ENCODE measurements around the gene TEX26. TPM values are rescaled to one million over a fixed set of nuclear protein-coding genes. Genes with fewer than 3 reads are reported as not detected.

TEX26 gene
- total and polyA plus RNA-seq, 2 of the 4 experiments (the other 2 are of a cell fraction), result not detected

DNA sequence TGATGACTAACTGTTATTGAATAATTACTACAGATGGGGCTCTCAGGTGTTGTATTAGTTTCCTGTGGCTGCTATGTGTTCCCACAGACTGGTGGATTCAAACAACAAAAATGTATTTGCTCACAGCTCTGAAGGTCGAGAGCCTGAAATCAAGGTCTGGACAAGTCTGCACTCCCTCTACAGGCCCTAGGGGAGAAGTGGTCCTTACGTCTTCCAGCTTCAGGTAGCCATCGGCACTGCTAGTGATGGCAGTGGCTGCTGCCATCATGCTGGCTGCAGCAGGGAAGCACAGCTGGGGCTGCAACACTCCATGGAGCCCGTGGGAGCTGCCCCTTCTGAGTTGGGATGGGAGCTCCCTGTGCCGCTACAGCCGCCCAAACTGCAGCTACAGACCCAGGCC lies 1.9 kb downstream of the TEX26 start:
- Histone ChIP-seq H2BK15ac (ENCODE audit: low read depth, low read length) (no peak overlapping the region), H4K91ac (ENCODE audit: insufficient read depth, low read depth, low read length) (no peak overlapping the region), H3K27me3 (ENCODE audit: control insufficient read depth, insufficient read depth, low read length) (peaks cover 34% of the 10 kb centered on the region), H2AK9ac (replicated peaks; ENCODE audit: low read depth, low read length, poor library complexity) (no peak overlapping the region), H3K4me1 (ENCODE audit: control insufficient read depth, insufficient read depth, low read length) (no peaks in the 10 kb centered on the region), H4K5ac (ENCODE audit: low read depth, low read length) (no peak overlapping the region), H4K20me1 (ENCODE audit: insufficient read depth, low read length) (no peaks in the 10 kb centered on the region), H3K4me3 (ENCODE audit: insufficient read depth, low read depth, low read length) (no peak overlapping the region), H2BK5ac (ENCODE audit: low read depth, low read length, poor library complexity, severe bottlenecking) (no peak overlapping the region), H3K23ac (ENCODE audit: low read depth, low read length) (no peak overlapping the region), H3K9me1 (ENCODE audit: insufficient read depth, low read length) (0 out of 2 replicates have a peak, but pooled peaks cover 3% of the 10 kb centered on the region), H3K4me2 (ENCODE audit: low read depth, low read length) (no peak overlapping the region), H2AFZ (replicated peaks; ENCODE audit: low read length, poor library complexity) (no peak overlapping the region), H3K18ac (ENCODE audit: low read depth, low read length) (no peak overlapping the region), H3K36me3 (ENCODE audit: control insufficient read depth, insufficient read depth, low read length) (no peaks in the 10 kb centered on the region), H2BK120ac (ENCODE audit: low read depth, low read length) (no peak overlapping the region), H3K9ac (ENCODE audit: low read depth, low read length) (no peak overlapping the region), H4K8ac (ENCODE audit: low read depth in 2 of 2, low read length in 2 of 2) (no peak overlapping the region), H3K27ac (ENCODE audit: insufficient read depth, low read length) (no peak overlapping the region), H3K56ac (ENCODE audit: extremely low read depth, insufficient read depth, low read length) (no peak overlapping the region), H2BK20ac (ENCODE audit: low read depth, low read length) (no peak overlapping the region), H3K79me1 (ENCODE audit: low read depth in 1 of 2, low read length in 2 of 2) (no peaks in the 10 kb centered on the region), H3K9me3 (ENCODE audit: control insufficient read depth, insufficient read depth, low read length) (peaks cover 6% of the 10 kb centered on the region), H2AK5ac (ENCODE audit: low read depth, low read length) (no peak overlapping the region), H3K4ac (ENCODE audit: low read depth, low read length) (no peak overlapping the region), H3K14ac (replicated peaks; ENCODE audit: low read depth, low read length) (no peak overlapping the region)
- ATAC-seq (ENCODE audit: low read depth), result no peak
- CTCF ChIA-PET, result no interaction called here
- DNase-seq, result peak; percentile 14
- in situ Hi-C loops (cut with MboI; ENCODE audit: low sequenced_read_pairs) (no loop called here), intact Hi-C loops (cut with micrococcal nuclease) (no loop called here), dilution Hi-C loops (cut with HindIII; ENCODE audit: low sequenced_read_pairs, unreplicated experiment) (no loop called here)
- BruUV-seq (replicated peaks), result no TSS peak
- WGBS, 2 experiments (ENCODE audit: extremely low coverage in 2 of 2, insufficient read length in 1 of 2), result no CpG with 5 or more reads among the region's 6 CpGs
- TF ChIP-seq MAZ (IDR thresholded peaks at IDR 0.05; ENCODE audit: borderline replicate concordance, low read depth, low read length) (no peak), CEBPB (IDR thresholded peaks at IDR 0.05; ENCODE audit: low read depth, low read length) (no peak), CHD1 (IDR thresholded peaks at IDR 0.05; ENCODE audit: low read depth, low read length) (no peak), POLR2A (IDR thresholded peaks at IDR 0.05; ENCODE audit: low read depth, low read length) (no peak)
- TF ChIP-seq, protein P1, sequence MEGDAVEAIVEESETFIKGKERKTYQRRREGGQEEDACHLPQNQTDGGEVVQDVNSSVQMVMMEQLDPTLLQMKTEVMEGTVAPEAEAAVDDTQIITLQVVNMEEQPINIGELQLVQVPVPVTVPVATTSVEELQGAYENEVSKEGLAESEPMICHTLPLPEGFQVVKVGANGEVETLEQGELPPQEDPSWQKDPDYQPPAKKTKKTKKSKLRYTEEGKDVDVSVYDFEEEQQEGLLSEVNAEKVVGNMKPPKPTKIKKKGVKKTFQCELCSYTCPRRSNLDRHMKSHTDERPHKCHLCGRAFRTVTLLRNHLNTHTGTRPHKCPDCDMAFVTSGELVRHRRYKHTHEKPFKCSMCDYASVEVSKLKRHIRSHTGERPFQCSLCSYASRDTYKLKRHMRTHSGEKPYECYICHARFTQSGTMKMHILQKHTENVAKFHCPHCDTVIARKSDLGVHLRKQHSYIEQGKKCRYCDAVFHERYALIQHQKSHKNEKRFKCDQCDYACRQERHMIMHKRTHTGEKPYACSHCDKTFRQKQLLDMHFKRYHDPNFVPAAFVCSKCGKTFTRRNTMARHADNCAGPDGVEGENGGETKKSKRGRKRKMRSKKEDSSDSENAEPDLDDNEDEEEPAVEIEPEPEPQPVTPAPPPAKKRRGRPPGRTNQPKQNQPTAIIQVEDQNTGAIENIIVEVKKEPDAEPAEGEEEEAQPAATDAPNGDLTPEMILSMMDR (conservative IDR thresholded peaks at IDR 0.05; ENCODE audit: low read depth, low read length), result 0 out of 2 replicates have a peak, but pooled peaks have one; percentile 17
- POLR2A ChIA-PET (ENCODE audit: unreplicated experiment), result no interaction called here

All from IMR-90 (cell line).